ENCODE measurements around the gene IL4R.

DNA sequence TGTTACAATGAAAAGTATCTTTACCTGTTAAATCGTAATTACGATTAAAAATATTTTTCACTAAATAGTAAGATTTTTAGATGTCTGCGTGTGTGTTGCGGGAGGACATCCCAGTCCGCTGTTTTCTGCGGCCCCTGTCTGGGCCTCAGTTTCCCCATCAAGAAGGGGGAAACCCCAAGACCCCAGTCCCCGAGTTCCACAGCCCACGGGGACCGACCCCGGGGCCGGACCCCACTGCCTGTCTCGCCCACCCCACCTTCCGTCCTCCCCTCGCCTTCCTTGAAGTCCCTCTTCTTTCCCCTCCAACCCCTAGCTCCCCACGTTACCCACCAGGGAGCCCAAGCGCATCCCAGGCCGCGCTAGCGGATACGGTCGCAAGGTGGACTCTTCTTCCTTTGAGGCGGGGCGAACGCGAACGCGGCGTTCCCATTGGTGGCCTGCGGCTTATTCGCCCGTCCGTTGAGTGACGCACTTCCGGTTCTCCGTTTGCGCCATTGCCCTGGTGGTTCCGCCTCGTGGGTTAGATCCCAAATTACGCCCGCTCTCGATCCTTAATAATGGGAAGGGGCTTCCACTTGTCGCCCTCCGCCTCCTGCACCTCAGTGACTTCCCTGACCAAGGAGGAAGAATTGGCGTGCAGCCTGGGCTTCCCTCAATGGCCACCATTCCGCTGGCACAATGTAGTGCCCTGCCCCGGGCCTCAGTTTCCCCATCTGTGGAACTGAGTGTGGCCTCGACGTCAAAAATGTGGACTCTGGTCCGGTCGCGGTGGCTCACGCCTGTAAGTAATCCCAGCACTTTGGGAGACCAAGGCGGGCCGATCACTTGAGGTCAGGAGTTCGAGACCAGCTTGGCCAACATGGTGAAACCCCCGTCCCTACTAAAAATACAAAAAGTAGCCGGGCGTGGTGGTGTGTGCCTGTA, 45.1 kb upstream of the IL4R start, which contains the start of gene NSMCE1:
- TF ChIP-seq, protein P1, sequence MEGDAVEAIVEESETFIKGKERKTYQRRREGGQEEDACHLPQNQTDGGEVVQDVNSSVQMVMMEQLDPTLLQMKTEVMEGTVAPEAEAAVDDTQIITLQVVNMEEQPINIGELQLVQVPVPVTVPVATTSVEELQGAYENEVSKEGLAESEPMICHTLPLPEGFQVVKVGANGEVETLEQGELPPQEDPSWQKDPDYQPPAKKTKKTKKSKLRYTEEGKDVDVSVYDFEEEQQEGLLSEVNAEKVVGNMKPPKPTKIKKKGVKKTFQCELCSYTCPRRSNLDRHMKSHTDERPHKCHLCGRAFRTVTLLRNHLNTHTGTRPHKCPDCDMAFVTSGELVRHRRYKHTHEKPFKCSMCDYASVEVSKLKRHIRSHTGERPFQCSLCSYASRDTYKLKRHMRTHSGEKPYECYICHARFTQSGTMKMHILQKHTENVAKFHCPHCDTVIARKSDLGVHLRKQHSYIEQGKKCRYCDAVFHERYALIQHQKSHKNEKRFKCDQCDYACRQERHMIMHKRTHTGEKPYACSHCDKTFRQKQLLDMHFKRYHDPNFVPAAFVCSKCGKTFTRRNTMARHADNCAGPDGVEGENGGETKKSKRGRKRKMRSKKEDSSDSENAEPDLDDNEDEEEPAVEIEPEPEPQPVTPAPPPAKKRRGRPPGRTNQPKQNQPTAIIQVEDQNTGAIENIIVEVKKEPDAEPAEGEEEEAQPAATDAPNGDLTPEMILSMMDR (IDR thresholded peaks at IDR 0.05): no peak
- TF ChIP-seq POLR2A (IDR thresholded peaks at IDR 0.05): peak in 1 of 2 donors; percentile 5
